Spleen (tissue), 11 donors: Measurements from ENCODE around the gene INHBB. TPM values are rescaled to one million over a fixed set of nuclear protein-coding genes. Genes with fewer than 3 reads are reported as not detected.
A peak's percentile ranks its signal among the peaks of the same experiment; 100 is the strongest.

Source experiments
- DNase-seq: peaks from one replicate; pipeline ENCODE4 v3.0.0-alpha.2; 2020
- H3K27ac ChIP-seq, 8 donors: fragments of 200-600 bp; sonication (generic) in 7 of 8; 1 replicate in 4 of 8; 2 replicates in 4 of 8; pipeline versions ENCODE4 v1.5.0 to v1.8.0; 2016 to 2021; ENCODE audit warnings: inconsistent platforms in 4 of 8, mild to moderate bottlenecking in 4 of 8, moderate library complexity in 1 of 8
- H3K27me3 ChIP-seq, 7 donors: fragments of 200-600 bp; sonication (generic) in 6 of 7; replicated peaks in 1 of 7; 1 replicate in 4 of 7; 2 replicates in 3 of 7; pipeline versions ENCODE4 v1.5.0 to v1.8.0; 2016 to 2021; ENCODE audit warnings: inconsistent platforms in 3 of 7, mild to moderate bottlenecking in 1 of 7
- H3K36me3 ChIP-seq, 6 donors: fragments of 200-600 bp; sonication (generic) in 5 of 6; 1 replicate in 4 of 6; 2 replicates in 2 of 6; pipeline versions ENCODE4 v1.5.0 to v1.8.0; 2016 to 2021; ENCODE audit warnings: inconsistent platforms in 2 of 6
- H3K4me1 ChIP-seq, 6 donors: fragments of 200-600 bp; sonication (generic) in 5 of 6; 1 replicate in 3 of 6; 2 replicates in 3 of 6; pipeline versions ENCODE4 v1.5.0 to v1.8.0; 2016 to 2021; ENCODE audit warnings: inconsistent platforms in 3 of 6
- H3K4me3 ChIP-seq, 8 donors: fragments of 200-600 bp; sonication (generic) in 7 of 8; 1 replicate in 4 of 8; 2 replicates in 4 of 8; pipeline versions ENCODE4 v1.5.0 to v1.8.0; 2016 to 2021; ENCODE audit warnings: inconsistent platforms in 4 of 8, mild to moderate bottlenecking in 4 of 8, moderate library complexity in 2 of 8
- H3K9me3 ChIP-seq, 8 donors: fragments of 200-600 bp; sonication (generic) in 7 of 8; 1 replicate in 4 of 8; 2 replicates in 4 of 8; pipeline versions ENCODE4 v1.5.0 to v1.8.0; 2016 to 2021; ENCODE audit warnings: inconsistent platforms in 4 of 8
- POLR2A ChIP-seq, 3 donors: fragments of 450-650 bp; IDR thresholded peaks; one replicate each; pipeline ENCODE4 v1.5.1; 2017; ENCODE audit warnings: antibody characterized with exemption in 3 of 3, mild to moderate bottlenecking in 1 of 3
- POLR2AphosphoS5 ChIP-seq, 3 donors: sonication (generic); formaldehyde crosslinking; IDR thresholded peaks; one replicate each; pipeline ENCODE4 v1.5.1; 2017; ENCODE audit warnings: antibody characterized with exemption in 3 of 3
- WGBS, 5 donors: extraction: QIAGEN DNeasy Blood & Tissue Kit in 3 of 5; methylation state at CpG; one replicate each; pipeline versions ENCODE4 v1.1.5 to v1.1.7; 2013 to 2018; 5-methylcytosine and 5-hydroxymethylcytosine counted together
- intact Hi-C: fragments of 100-400 bp; cut with DNase I; formaldehyde crosslinking; loops from one replicate; pipeline ENCODE4 v1.15.0; 2023; ENCODE audit warnings: low total_unique reads
- polyA plus RNA-seq, 3 donors: library from polyadenylated mRNA; stranded (reverse); fragments of 200-250 nt; gene quantifications; one replicate each; pipeline ENCODE4 v1.2.1, GENCODE V29; 2013
- total RNA-seq, 7 donors: library from RNA; depleted of rRNA in 3 of 7; stranded (reverse); fragments of >200 nt in 3 of 7; fragmentation: NEBNext Ultra II Directional in 4 of 7; extraction: Animal tissue kit (Norgen Biotek cat#: 25700) in 4 of 7; gene quantifications; one replicate each; pipeline versions ENCODE4 v1.1.0 to v1.2.1, GENCODE V29; 2016 to 2021
- TF ChIP-seq, protein P1 (sequence below), 11 experiments: fragments of 200-600 bp in 7 of 11; fragments of 450-650 bp in 4 of 11; sonication (generic) in 4 of 11; IDR thresholded peaks in 8 of 11; conservative IDR thresholded peaks in 3 of 11; 1 replicate in 7 of 11; 2 replicates in 4 of 11; pipeline versions ENCODE4 v1.4.0 to v1.8.0; 2016 to 2021; ENCODE audit warnings: antibody characterized with exemption in 11 of 11, inconsistent platforms in 4 of 11, mild to moderate bottlenecking in 1 of 11
- donor health status: healthy with polysubstance abuse.
- donor health status: DM: no; HTN: no; CAD: no; lungs with moderate emphysema.
- donor health status: DM: no; HTN: no; CAD: no.
- donor health status: Bipolar disorder and iron deficiency.
- donor health status: healthy.
- donor health status: DM: no; HTN: no; CAD: no.
- donor health status: DM: yes; HTN: yes; CAD: no.

INHBB gene
- total and polyA plus RNA-seq, 10 donors = 0.26 to 1.5 (median 0.67) TPM

DNA sequence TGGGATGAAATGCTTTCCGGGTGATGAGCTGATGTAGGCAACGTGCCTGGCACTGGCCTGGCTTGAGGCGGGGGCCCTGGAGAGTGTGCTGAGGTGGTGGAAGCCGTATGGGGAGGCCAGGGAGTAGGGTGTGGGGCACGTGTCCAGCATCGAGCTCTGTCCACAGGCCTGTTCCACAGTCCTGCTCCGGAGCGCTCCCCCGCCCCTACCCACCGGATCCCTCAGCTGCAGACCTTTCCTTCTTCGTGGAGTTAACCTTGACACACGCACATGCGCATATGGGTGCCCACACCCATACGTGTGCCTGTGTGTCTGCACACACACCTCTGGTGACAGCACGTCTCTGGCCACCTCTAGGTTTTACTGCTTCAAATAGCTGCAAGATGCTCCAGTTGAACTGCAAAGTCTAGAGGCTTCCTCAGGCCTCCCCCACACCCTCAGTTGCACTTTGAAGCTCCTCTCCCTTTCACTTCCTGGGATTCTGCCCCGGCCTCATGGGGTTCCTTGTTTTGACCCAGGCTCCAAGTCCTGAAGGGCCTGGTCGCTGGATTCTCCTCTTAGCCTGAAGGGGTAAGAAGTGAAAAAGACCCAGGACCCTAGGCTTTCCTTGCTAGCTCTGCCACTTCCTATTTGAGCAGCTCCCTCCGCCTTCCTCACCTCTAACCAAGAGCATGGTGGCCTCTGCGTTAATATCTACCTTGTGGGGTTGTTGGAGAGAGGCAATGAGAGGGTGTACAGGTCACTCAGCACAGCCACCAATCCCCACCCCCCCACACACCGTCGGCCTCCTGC lies 49.5 kb downstream of the INHBB start:
- TF ChIP-seq POLR2A (IDR thresholded peaks at IDR 0.05) (no peak), POLR2AphosphoS5 (IDR thresholded peaks at IDR 0.05) (no peak)
- WGBS, 5 donors = 67 to 77% (median 75%) methylated on average over 19 to 21 of the region's 21 CpGs
- intact Hi-C loops = no loop called here
- Histone ChIP-seq H3K4me3 (no peak overlapping the region), H3K9me3 (peaks cover 0 to 5% (median 0%) of the 10 kb centered on the region in 8 donors), H3K4me1 (no peaks in the 10 kb centered on the region), H3K27ac (no peak overlapping the region), H3K27me3 (peaks cover 0 to 49% (median 9%) of the 10 kb centered on the region in 7 donors), H3K36me3 (no peaks in the 10 kb centered on the region)
- DNase-seq = peak; percentile 62

GRCh38 chr2:120396013-120396860 lies 50.3 kb downstream of the INHBB start:
- 64 to 77% (median 72%) methylated on average over 25 to 31 of the region's 31 CpGs for WGBS, 5 donors
- no peaks in the 10 kb centered on the region for H3K36me3 ChIP-seq
- H3K9me3 ChIP-seq = peaks cover 0 to 5% (median 0%) of the 10 kb centered on the region in 8 donors
- peaks cover 0 to 49% (median 9%) of the 10 kb centered on the region in 7 donors for H3K27me3 ChIP-seq
- no peaks in the 10 kb centered on the region for H3K4me1 ChIP-seq
- no peak overlapping the region for H3K4me3 ChIP-seq
- intact Hi-C loops = no loop called here
- DNase-seq = no peak
- TF ChIP-seq POLR2A (IDR thresholded peaks at IDR 0.05) = no peak
- TF ChIP-seq POLR2AphosphoS5 (IDR thresholded peaks at IDR 0.05) = no peak
- TF ChIP-seq, protein P1, sequence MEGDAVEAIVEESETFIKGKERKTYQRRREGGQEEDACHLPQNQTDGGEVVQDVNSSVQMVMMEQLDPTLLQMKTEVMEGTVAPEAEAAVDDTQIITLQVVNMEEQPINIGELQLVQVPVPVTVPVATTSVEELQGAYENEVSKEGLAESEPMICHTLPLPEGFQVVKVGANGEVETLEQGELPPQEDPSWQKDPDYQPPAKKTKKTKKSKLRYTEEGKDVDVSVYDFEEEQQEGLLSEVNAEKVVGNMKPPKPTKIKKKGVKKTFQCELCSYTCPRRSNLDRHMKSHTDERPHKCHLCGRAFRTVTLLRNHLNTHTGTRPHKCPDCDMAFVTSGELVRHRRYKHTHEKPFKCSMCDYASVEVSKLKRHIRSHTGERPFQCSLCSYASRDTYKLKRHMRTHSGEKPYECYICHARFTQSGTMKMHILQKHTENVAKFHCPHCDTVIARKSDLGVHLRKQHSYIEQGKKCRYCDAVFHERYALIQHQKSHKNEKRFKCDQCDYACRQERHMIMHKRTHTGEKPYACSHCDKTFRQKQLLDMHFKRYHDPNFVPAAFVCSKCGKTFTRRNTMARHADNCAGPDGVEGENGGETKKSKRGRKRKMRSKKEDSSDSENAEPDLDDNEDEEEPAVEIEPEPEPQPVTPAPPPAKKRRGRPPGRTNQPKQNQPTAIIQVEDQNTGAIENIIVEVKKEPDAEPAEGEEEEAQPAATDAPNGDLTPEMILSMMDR (IDR thresholded peaks at IDR 0.05 in 8 of 11, conservative IDR thresholded peaks at IDR 0.05 in 3 of 11) = no peak
- H3K27ac ChIP-seq = no peak overlapping the region

- TF ChIP-seq POLR2A (IDR thresholded peaks at IDR 0.05) (no peak), POLR2AphosphoS5 (IDR thresholded peaks at IDR 0.05) (no peak)
- TF ChIP-seq, protein P1 (IDR thresholded peaks at IDR 0.05 in 8 of 11, conservative IDR thresholded peaks at IDR 0.05 in 3 of 11) = no peak
- Histone ChIP-seq H3K9me3 (peaks cover 0 to 5% (median 0%) of the 10 kb centered on the region in 8 donors), H3K4me1 (no peaks in the 10 kb centered on the region), H3K27ac (no peak overlapping the region), H3K27me3 (peaks cover 0 to 49% (median 9%) of the 10 kb centered on the region in 7 donors), H3K4me3 (no peak overlapping the region), H3K36me3 (no peaks in the 10 kb centered on the region)
- 73 to 83% (median 80%) methylated on average over 25 of the region's 25 CpGs for WGBS, 5 donors
- intact Hi-C loops = no loop called here
- peak; percentile 34 for DNase-seq
Observed at GRCh38 chr2:120396861-120397811, 51.2 kb downstream of the INHBB start.
